MM.1S (cell line): ENCODE data around the gene TMEM205.

Experiments
- EZH2 ChIP-seq: fragments of 300-600 bp; sonication (generic); optimal IDR thresholded peaks from 2 replicates; pipeline ENCODE3; 2017; ENCODE audit warnings: low read depth, mild to moderate bottlenecking, antibody characterized with exemption, low read length, mixed read lengths
- EZH2phosphoT487 ChIP-seq: fragments of 300-600 bp; sonication (generic); IDR thresholded peaks from 2 replicates; pipeline ENCODE4 v1.6.1; 2018; ENCODE audit warnings: antibody characterized with exemption, low read length
- TF ChIP-seq, protein P1 (sequence below): fragments of 300-600 bp; sonication (generic); IDR thresholded peaks from 2 replicates; pipeline ENCODE4 v1.5.1; 2016; ENCODE audit warnings: antibody characterized with exemption, low read length, mixed read lengths

GRCh38 chr19:11299946-11300810 is 45.9 kb downstream of the TMEM205 start:
- TF ChIP-seq, protein P1, sequence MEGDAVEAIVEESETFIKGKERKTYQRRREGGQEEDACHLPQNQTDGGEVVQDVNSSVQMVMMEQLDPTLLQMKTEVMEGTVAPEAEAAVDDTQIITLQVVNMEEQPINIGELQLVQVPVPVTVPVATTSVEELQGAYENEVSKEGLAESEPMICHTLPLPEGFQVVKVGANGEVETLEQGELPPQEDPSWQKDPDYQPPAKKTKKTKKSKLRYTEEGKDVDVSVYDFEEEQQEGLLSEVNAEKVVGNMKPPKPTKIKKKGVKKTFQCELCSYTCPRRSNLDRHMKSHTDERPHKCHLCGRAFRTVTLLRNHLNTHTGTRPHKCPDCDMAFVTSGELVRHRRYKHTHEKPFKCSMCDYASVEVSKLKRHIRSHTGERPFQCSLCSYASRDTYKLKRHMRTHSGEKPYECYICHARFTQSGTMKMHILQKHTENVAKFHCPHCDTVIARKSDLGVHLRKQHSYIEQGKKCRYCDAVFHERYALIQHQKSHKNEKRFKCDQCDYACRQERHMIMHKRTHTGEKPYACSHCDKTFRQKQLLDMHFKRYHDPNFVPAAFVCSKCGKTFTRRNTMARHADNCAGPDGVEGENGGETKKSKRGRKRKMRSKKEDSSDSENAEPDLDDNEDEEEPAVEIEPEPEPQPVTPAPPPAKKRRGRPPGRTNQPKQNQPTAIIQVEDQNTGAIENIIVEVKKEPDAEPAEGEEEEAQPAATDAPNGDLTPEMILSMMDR: no peak
- TF ChIP-seq EZH2phosphoT487 (no peak), EZH2 (no peak)
